Measurements from ENCODE around the gene EIF2B5. TPM values are rescaled to one million over a fixed set of nuclear protein-coding genes. Genes with fewer than 3 reads are reported as not detected.

Gene EIF2B5
- total and polyA plus RNA-seq, 9 of the 15 experiments (the other 6 are each of a cell fraction or from before 2014, with no cell fraction given), result 19.1 to 92.4 (median 74.0) TPM

DNA sequence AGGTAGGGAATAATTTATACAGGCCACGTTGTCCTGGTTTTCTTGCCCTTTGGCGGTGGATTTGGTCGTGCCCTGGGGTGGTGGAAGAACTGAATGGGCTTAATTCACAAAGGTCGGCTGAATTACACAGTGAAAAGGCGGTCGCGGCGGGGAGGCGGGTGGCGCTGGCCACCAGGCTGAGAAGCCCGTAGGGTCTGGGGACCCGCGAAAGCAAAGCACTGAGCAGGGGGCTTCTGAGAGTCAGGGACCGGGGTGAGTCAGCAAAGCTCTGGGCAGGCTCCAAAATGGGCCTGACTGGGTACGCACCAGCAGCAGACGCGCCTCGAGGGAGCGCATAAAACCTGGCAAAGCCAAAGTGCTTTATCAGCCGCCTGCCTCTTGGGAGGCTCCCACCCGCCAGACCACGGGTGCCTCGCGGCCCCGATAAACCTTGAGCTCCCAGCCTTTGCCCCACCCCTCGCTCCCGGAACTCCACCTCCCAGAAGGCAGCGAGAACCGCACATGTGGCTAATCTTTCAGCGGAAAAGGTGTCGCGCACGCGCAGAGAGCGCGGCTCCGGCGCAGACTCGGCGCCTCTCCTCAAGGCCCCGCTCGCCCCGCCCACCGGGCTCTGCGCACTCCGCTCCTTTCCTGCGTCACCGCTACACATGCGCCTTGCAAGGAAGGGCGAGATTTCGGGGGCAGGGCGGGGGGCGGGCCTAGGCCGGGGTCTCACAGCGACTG is 50.5 kb downstream of the EIF2B5 start (continued):
- TF ChIP-seq MYC (IDR thresholded peaks at IDR 0.05; ENCODE audit: low read depth, low read length) (peak; percentile 97), MYC (CRISPR knock-in tag; IDR thresholded peaks at IDR 0.05; ENCODE audit: borderline replicate concordance, low read depth) (peak; percentile 79; the same call in 1 of the 2 replicates), ZNF175 (CRISPR knock-in tag; IDR thresholded peaks at IDR 0.05; ENCODE audit: low read depth) (peak; percentile 88), POLR3A (IDR thresholded peaks at IDR 0.05; ENCODE audit: borderline replicate concordance, extremely low read depth, insufficient read depth, insufficient read length) (no peak), NFE2 (IDR thresholded peaks at IDR 0.05; ENCODE audit: low read depth) (peak; percentile 80; the same call in 1 of the 2 replicates), ZNF134 (CRISPR knock-in tag; conservative IDR thresholded peaks at IDR 0.05) (0 out of 2 replicates have a peak, but pooled peaks have one; percentile 6), RBFOX2 (IDR thresholded peaks at IDR 0.05; ENCODE audit: low read depth, low read length) (peak; percentile 81; the same call in 1 of the 2 replicates)
- TF ChIP-seq, protein P1, sequence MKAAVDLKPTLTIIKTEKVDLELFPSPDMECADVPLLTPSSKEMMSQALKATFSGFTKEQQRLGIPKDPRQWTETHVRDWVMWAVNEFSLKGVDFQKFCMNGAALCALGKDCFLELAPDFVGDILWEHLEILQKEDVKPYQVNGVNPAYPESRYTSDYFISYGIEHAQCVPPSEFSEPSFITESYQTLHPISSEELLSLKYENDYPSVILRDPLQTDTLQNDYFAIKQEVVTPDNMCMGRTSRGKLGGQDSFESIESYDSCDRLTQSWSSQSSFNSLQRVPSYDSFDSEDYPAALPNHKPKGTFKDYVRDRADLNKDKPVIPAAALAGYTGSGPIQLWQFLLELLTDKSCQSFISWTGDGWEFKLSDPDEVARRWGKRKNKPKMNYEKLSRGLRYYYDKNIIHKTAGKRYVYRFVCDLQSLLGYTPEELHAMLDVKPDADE (conservative IDR thresholded peaks at IDR 0.05; ENCODE audit: control insufficient read depth, low read depth, low read length), result peak; percentile 78
